Stimulated activated CD4-positive, alpha-beta T cell treated with anti-CD3 and anti-CD28 coated beads, TNF-alpha, amount 100 ng/mL, for 1 hour (primary cell): ENCODE results near the gene CHRNA5.

Experiments used
- DNase-seq, 3 donors: peaks; one replicate each; pipeline ENCODE4 v3.0.0-alpha.2; 2020; ENCODE audit warnings: low read depth in 3 of 3, low spot score in 1 of 3

Gene CHRNA5

DNA sequence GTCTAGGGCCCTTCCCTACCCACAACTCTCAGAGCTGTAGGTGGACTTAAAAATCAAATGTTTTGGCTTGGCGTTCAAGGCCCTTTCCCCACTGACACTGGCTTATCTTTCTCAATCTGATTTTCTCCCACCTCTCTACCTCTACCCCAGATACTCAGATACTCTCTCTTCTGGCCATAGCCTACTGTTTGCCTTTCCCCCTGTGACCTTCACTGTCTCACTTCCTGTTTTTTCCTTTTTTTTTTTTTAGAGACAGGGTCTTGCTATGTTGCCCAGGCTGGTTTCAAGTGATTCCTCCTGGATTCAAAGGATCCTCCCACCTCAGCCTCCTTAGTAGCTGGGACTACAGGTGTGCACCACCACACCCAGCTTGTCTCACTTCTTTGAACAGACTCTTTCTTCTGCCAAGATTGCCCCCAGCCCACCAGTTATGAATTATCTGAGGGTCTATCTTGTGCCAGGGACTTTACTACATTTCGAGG lies 71.1 kb downstream of the CHRNA5 start:
- DNase-seq = no peak

DNA sequence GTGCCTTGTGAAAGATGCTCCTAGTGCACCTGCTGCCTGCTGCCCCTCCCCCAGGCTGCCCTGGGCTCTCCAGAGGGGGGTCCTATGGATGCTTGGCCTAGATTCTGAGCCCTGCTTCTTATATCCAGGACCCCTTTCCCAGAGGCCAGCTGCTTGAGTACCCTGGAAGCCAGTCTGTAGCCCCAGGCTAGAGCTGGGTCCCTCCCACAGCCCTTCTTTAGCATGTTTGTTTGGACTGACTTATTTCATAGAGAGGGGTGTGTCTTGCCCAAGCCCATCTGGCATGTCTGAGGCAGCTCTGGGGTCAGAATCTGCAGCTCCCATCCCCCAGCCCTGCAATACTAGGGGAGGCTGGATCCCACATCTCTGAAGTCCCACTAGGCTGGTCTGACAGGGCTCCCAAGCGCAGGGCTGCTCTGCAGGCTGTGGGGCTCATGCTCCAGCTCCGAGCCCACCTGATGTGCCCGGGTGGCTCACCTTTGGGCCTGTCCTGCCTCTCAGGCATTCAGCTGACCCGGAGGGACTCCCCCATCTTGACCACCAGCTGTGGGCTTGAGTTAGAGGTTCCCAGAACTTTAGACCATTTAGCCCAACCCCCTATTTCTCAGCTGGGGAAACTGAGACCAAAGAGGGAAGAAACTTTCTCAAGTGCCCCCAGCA lies 72.6 kb downstream of the CHRNA5 start:
- no peak for DNase-seq

DNA sequence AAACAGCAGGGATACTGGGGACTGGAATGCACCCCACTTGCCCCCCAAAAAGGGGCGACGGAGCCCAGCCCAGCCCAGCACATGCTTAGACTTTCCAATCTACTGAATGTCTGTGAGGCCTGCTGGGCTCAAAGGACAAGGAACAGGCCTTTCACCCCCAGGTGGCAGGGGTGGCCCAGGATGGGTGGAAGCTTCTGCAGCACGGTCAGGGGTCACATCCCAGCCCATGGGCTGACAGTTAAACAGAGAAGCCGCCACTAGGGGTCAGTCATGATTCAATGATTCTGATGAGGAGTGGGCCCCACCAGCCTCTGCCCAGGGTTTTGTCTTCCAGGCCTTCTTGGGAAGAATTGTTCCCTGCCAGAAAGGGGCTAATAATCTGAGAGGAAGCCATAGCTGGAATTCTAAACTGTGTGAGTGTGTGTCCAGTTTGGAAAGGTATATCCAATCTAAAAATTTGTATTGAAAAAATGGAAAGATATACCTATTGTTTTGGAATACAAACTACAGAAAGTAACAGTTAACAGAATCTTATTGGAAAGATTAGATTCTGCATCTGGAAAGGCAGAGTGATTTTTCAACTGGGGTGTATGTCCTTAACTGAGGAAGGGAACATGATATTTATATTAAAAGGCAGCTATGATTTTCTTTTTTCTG lies 73.5 kb downstream of the CHRNA5 start:
- no peak for DNase-seq

DNA sequence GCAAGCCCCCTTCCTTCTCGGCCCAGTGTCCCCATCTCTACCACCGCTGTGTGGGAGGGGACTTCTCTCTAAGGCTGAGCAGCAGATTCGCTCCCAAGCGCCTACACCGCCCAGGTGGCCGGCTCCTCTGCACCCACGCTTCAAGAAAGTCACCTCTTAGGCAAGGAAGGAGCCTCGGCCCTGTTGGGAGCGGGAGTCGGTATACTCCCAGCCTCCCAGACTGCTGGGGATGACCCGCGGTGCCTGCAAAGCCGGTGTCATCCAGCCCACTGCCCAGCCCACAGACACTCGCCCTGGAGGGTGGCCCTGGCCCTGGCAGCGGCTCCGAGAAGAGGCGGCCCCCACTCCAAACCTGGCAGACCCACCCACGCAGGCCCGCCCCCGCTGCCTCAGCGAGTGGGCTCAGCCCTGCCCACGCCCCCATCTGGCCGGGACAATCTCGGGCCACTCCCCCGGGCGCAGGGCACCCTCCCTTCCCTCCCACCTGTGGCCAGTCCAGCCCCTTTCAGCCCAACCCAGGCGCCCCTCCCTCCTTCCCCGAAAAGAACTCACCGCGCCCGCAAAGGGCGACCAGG lies 75.3 kb downstream of the CHRNA5 start:
- DNase-seq = no peak

DNA sequence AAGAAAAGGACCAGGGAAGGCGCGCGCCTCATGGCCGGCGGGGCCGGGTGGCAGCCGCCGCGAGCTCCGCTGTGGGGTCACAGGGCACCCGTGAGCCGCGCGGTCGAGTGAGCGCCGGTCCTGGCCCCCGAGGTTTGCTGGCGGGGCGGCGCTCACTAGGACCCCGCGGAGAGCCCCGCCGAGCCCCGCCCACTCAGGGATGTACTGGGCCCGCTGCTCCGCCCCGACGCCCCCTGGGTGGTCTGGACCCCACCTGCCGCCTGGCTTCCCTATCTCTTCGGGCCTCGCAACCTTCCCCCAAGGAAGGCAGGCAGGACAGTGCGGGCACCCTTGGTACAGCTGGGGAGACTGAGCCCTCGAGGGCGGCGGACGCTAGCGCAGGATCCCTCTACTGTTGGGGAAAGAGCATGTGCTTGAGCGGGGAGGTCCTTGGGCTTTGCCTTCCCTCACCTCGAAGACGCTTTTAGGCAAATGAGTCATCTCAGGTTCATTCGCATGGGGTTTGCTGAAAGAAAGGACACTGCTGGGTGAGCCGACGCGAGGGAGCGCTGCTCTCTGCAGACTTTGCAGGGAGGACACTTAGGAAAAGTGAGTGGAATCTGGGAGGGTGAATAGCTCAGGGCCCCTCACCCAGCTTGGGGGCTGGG lies 75.9 kb downstream of the CHRNA5 start, which contains the start of gene CHRNB4:
Gene CHRNB4 (minus strand): TSS at position 109 of the 647 bp plus-strand sequence. CDS start 77 bp downstream, at position 32.
- no peak for DNase-seq

DNA sequence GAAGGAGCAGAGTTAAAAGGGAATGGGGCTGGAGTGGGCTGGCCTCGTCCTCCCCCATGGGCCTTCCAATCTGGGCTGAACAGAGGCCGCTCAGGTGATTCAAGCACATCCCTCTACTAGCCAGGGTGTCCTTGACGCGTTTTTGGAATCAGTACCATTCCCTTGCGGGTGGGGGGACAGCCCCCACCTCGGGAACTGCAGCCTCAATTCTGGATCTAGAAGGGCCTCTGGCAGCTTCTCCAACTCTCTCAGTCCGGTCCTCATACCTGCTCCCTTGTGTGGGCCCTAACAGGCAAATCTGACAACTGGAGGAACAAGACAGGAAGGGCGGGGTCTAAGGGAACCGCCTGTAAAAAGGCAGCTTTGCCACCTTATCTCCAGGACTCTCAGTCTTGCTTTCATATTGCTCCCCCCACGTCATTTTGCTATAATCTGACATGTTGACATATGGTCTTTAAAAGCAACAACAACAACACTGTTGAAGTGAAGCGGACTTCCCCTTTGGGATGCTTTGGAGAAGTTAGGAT lies 76.5 kb downstream of the CHRNA5 start:
- DNase-seq = no peak

DNA sequence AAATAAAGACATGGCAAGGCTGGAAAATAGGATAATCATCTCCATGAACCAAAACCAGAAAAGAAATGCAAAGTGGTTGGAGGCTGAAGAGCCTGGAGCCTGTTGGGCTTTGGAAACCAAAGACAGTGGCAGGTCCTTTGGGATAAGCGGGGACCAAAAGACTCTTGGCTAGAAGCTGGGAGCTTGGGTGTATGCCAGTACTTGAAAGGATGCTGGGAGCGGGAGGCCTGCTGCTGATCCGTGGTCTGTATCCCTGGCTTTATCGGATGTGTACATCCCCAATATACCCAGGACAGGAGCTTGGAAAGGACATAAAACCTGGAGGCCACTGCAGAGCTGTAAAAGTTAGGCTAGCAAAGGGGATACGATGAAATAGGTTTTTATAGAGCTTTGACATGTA lies 77.0 kb downstream of the CHRNA5 start:
- DNase-seq = no peak
